Upper lobe of left lung (tissue), 4 donors: ENCODE data around the gene ACOXL.

Source experiments
- POLR2A ChIP-seq, 4 donors: fragments of 450-650 bp; IDR thresholded peaks; one replicate each; pipeline ENCODE4 v1.5.1; 2016 to 2017; ENCODE audit warnings: antibody characterized with exemption in 4 of 4, mild to moderate bottlenecking in 2 of 4
- TF ChIP-seq, protein P1 (sequence below), 6 experiments: fragments of 450-650 bp in 4 of 6; fragments of 200-600 bp in 2 of 6; sonication (generic) in 2 of 6; IDR thresholded peaks; one replicate each; pipeline ENCODE4 v1.5.1; 2016 to 2019; ENCODE audit warnings: antibody characterized with exemption in 6 of 6

DNA sequence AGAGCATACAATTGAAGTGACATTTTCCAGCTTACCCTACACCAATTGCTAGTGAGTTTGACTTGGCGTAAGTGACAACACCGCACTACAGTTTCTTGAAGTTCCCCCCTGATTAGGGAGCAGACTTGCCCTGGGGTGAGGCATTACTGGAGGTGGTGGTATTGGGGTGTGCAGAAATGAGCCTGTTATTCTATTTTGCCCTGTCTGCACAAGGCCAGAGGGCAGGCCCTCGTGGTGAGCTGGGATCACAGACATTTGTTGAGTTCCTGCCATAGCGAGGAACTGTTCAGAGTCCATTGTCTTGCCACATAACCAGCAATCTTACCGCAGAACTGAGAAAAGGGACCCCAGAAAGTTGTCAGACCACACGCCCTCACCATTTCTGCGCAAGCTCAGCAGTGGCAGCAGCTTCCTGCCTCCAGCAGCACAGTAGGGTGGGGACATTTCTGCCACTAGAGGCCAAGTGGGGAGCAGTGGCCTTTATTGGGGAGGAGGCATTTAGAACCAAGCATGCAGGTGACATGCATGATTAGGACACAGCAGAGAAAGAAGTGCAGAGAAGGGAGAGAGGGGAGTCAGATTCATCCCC is 284.8 kb downstream of the ACOXL start:
- TF ChIP-seq, protein P1, sequence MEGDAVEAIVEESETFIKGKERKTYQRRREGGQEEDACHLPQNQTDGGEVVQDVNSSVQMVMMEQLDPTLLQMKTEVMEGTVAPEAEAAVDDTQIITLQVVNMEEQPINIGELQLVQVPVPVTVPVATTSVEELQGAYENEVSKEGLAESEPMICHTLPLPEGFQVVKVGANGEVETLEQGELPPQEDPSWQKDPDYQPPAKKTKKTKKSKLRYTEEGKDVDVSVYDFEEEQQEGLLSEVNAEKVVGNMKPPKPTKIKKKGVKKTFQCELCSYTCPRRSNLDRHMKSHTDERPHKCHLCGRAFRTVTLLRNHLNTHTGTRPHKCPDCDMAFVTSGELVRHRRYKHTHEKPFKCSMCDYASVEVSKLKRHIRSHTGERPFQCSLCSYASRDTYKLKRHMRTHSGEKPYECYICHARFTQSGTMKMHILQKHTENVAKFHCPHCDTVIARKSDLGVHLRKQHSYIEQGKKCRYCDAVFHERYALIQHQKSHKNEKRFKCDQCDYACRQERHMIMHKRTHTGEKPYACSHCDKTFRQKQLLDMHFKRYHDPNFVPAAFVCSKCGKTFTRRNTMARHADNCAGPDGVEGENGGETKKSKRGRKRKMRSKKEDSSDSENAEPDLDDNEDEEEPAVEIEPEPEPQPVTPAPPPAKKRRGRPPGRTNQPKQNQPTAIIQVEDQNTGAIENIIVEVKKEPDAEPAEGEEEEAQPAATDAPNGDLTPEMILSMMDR (IDR thresholded peaks at IDR 0.05): no peak
- no peak for TF ChIP-seq POLR2A (IDR thresholded peaks at IDR 0.05)
